Ascending aorta (tissue), 2 donors: ENCODE results near the gene ZNF653. TPM values are rescaled to one million over a fixed set of nuclear protein-coding genes. Genes with fewer than 3 reads are reported as not detected.
A peak's percentile ranks its signal among the peaks of the same experiment; 100 is the strongest.

Source experiments
- DNase-seq, 2 donors: peaks; one replicate each; pipeline ENCODE4 v3.0.0-alpha.2; 2019; ENCODE audit warnings: low spot score in 2 of 2
- H3K27ac ChIP-seq, 2 donors: fragments of 200-600 bp; sonication (generic); one replicate each; pipeline ENCODE4 v1.5.1; 2016 to 2017; ENCODE audit warnings: mild to moderate bottlenecking in 1 of 2
- H3K27me3 ChIP-seq: fragments of 200-600 bp; sonication (generic); one replicate; pipeline ENCODE4 v1.5.1; 2017
- H3K36me3 ChIP-seq, 2 donors: fragments of 200-600 bp; sonication (generic); one replicate each; pipeline ENCODE4 v1.5.1; 2016
- H3K4me1 ChIP-seq, 2 donors: fragments of 200-600 bp; sonication (generic); one replicate each; pipeline ENCODE4 v1.5.1; 2016 to 2017; ENCODE audit warnings: mild to moderate bottlenecking in 1 of 2
- H3K4me3 ChIP-seq, 2 donors: fragments of 200-600 bp; sonication (generic); one replicate each; pipeline ENCODE4 v1.5.1; 2016 to 2017; ENCODE audit warnings: mild to moderate bottlenecking in 1 of 2
- H3K9me3 ChIP-seq, 2 donors: fragments of 200-600 bp; sonication (generic); one replicate each; pipeline ENCODE4 v1.5.1; 2016
- intact Hi-C: fragments of 100-400 bp; cut with DNase I; formaldehyde crosslinking; loops from one replicate; pipeline ENCODE4 v1.15.1; 2023
- total RNA-seq: library from RNA; depleted of rRNA; stranded (reverse); fragments of >200 nt; gene quantifications from one replicate; pipeline ENCODE4 v1.1.0, GENCODE V29; 2016
- TF ChIP-seq, protein P1 (sequence below), 3 experiments: fragments of 200-600 bp in 2 of 3; fragments of 450-650 bp in 1 of 3; sonication (generic) in 2 of 3; IDR thresholded peaks; one replicate each; pipeline ENCODE4 v1.5.1; 2016 to 2019; ENCODE audit warnings: antibody characterized with exemption in 3 of 3, mild to moderate bottlenecking in 1 of 3, moderate library complexity in 1 of 3

Gene ZNF653, protein sequence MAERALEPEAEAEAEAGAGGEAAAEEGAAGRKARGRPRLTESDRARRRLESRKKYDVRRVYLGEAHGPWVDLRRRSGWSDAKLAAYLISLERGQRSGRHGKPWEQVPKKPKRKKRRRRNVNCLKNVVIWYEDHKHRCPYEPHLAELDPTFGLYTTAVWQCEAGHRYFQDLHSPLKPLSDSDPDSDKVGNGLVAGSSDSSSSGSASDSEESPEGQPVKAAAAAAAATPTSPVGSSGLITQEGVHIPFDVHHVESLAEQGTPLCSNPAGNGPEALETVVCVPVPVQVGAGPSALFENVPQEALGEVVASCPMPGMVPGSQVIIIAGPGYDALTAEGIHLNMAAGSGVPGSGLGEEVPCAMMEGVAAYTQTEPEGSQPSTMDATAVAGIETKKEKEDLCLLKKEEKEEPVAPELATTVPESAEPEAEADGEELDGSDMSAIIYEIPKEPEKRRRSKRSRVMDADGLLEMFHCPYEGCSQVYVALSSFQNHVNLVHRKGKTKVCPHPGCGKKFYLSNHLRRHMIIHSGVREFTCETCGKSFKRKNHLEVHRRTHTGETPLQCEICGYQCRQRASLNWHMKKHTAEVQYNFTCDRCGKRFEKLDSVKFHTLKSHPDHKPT
- total RNA-seq, result 7.6 TPM

DNA sequence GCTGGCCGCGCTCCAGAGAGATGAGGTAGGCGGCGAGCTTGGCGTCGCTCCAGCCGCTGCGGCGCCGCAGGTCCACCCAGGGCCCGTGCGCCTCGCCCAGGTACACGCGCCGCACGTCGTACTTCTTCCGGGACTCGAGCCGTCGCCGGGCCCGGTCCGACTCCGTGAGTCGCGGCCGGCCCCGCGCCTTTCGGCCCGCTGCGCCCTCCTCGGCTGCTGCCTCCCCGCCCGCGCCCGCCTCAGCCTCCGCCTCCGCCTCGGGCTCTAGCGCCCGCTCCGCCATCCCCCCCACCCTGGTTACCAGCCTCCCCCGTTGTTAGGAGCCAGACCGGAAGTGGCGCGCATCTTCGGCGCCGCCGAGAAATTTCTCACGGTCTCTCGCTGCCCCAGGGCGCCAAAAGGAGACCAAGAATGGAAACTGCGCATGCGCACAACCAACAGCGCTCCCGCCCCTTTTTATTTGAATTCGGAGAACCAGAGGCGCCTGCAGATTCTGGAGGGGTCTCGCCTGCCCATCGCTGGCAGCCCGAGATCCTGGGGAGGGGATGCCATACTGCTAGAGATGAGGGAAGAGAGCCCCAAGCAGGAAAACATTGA lies at the start of gene ZNF653:
Gene ZNF653, minus strand, starts transcription at position 336 of the 597 bp plus-strand sequence. Its CDS starts 53 bp downstream, at position 283.
- Histone ChIP-seq H3K27ac (peak within 1 kb of the TSS; percentile 95 to 97), H3K4me1 (peaks cover 2 to 6% of the 10 kb centered on the region in 2 donors), H3K9me3 (no peaks in the 10 kb centered on the region), H3K36me3 (no peaks in the 10 kb centered on the region), H3K4me3 (peak within 1 kb of the TSS; percentile 84 to 94), H3K27me3 (no peaks in the 10 kb centered on the region)
- TF ChIP-seq, protein P1, sequence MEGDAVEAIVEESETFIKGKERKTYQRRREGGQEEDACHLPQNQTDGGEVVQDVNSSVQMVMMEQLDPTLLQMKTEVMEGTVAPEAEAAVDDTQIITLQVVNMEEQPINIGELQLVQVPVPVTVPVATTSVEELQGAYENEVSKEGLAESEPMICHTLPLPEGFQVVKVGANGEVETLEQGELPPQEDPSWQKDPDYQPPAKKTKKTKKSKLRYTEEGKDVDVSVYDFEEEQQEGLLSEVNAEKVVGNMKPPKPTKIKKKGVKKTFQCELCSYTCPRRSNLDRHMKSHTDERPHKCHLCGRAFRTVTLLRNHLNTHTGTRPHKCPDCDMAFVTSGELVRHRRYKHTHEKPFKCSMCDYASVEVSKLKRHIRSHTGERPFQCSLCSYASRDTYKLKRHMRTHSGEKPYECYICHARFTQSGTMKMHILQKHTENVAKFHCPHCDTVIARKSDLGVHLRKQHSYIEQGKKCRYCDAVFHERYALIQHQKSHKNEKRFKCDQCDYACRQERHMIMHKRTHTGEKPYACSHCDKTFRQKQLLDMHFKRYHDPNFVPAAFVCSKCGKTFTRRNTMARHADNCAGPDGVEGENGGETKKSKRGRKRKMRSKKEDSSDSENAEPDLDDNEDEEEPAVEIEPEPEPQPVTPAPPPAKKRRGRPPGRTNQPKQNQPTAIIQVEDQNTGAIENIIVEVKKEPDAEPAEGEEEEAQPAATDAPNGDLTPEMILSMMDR (IDR thresholded peaks at IDR 0.05), result no peak
- intact Hi-C loops, result loop anchor here (1.0 to 5.0 kb wide), 4 partner anchors 24 to 123 kb away; partner anchors contain the start of genes ECSIT, EPOR, ODAD3 and PRKCSH
- peak; percentile 61 to 96 for DNase-seq

DNA sequence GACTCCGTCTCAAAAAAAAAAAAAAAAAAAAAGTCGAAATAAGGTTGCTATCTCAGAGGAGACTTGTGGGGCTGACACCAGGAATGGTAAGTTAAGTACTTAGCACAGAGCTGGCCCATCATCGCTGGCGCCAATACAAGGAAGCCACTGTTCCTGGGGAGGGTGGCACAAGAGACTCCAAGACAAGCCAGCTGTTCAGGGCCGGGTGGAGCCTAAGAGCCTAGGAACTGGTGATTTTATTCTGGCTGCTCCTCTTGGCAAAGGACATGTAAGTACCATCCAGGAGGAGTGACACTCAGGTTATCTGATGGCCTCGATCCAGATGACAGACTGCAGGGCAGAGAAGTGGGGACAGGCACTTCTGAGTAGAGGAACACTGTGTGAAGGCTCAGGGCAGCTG lies 49.6 kb upstream of the ZNF653 start:
- no peak overlapping the region for H3K4me3 ChIP-seq
- H3K27ac ChIP-seq, result no peak overlapping the region
- intact Hi-C loops, result no loop called here
- TF ChIP-seq, protein P1 (IDR thresholded peaks at IDR 0.05), result no peak
- H3K27me3 ChIP-seq, result no peaks in the 10 kb centered on the region
- no peaks in the 10 kb centered on the region for H3K9me3 ChIP-seq
- no peak for DNase-seq
- peaks cover 21 to 30% of the 10 kb centered on the region in 2 donors for H3K36me3 ChIP-seq
- peaks cover 7 to 23% of the 10 kb centered on the region in 2 donors for H3K4me1 ChIP-seq

DNA sequence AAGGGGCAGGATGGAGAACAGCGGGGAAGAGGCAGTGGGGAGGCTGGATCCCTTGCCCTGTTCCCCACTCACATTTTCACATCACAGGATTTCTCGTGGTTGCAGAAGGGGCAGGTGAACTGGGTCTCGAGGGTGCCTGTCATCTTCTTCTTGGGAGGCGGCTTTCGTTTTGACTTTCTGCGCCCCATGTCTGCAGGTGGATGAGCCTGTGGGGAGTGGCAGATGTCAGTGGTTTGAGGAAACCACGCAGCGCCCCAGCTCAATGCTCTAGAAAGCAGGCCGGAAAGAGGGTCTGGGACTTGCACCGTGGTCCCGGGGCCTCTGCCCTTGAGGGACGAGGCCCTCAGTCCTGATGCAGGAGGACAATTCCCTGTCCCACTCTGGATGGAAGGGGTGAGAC lies 48.5 kb upstream of the ZNF653 start:
- no peak overlapping the region for H3K27ac ChIP-seq
- H3K9me3 ChIP-seq, result no peaks in the 10 kb centered on the region
- H3K4me1 ChIP-seq, result peaks cover 7 to 14% of the 10 kb centered on the region in 2 donors
- peaks cover 32 to 40% of the 10 kb centered on the region in 2 donors for H3K36me3 ChIP-seq
- TF ChIP-seq, protein P1 (IDR thresholded peaks at IDR 0.05), result no peak
- H3K27me3 ChIP-seq, result no peaks in the 10 kb centered on the region
- DNase-seq, result no peak
- intact Hi-C loops, result no loop called here
- no peak overlapping the region for H3K4me3 ChIP-seq

DNA sequence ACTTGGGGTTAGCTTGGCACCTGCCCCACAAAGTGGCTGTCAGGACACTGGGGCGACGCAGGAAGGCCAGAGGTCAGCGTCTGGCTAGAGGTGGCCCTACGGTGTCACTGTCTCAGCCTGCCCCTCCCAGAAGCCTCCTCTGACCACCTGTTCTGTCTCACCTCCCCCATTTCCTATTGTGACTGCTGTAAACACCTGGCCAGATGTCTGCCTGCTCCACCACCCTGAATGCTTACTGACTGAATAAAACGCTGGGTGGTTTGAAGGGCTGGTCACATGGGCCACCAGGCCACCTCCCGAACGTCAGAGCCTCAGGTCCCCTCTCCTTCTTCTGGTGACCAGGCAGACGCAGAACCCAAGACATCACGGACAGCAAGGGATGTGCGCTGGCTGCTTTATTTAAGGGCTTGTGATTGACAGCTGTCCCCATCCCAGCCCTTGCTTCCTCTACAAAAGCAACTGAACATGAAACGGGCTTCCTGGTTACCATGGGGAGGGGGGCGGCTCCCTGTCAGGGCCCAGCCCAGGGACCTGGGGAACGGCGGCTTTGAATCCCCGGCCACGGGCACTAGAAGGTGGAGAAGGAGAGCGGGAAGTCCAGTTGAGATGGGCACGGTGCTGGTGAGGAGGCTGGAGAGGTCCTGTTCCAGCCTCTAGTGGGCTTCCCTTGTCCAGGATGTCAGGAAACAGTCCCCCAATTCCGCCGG lies 47.2 kb upstream of the ZNF653 start:
- intact Hi-C loops, result no loop called here
- Histone ChIP-seq H3K9me3 (no peaks in the 10 kb centered on the region), H3K27ac (no peak overlapping the region), H3K4me3 (no peak overlapping the region), H3K27me3 (no peaks in the 10 kb centered on the region), H3K36me3 (peaks cover 43 to 54% of the 10 kb centered on the region in 2 donors), H3K4me1 (peaks cover 0 to 9% of the 10 kb centered on the region in 2 donors)
- TF ChIP-seq, protein P1 (IDR thresholded peaks at IDR 0.05), result no peak
- no peak for DNase-seq

DNA sequence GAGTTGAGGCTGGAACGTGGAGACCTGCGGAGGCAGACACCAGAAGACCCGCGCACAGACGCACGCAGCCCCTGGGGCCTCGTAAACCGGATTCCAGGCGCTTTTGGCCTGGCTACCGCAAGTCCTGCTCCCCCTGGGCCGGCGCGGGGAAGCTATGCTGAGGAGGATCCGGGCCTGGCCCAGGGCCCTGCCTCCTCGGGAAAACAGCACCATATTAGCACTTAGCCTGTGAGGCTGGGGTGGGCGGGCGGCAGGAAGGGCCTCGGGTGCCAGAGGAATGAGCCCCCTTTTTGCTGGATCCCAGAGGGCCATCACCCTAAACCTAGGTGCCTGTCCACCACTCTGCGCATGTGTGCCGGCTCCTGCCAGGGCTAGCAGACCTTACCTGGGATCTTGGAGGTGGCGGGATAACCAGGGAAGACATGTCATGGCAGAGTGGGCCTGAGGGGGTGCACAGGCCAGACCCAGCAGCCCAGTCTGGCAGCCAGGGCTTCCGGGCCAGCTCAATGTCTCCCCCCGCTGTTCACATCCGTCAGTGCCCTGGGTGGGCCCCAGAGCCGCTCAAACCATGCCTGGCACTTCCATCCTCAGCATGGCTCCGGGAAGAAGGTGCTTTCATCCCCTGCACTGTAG lies 46.1 kb upstream of the ZNF653 start:
- Histone ChIP-seq H3K27ac (peak overlapping the region; percentile 56 to 70), H3K4me3 (no peak overlapping the region)

More for the DNA sequence above, 46.1 kb upstream of the ZNF653 start:
- intact Hi-C loops, result no loop called here
- no peak for DNase-seq
- no peaks in the 10 kb centered on the region for H3K27me3 ChIP-seq
- no peaks in the 10 kb centered on the region for H3K9me3 ChIP-seq
- peaks cover 54 to 65% of the 10 kb centered on the region in 2 donors for H3K36me3 ChIP-seq
- TF ChIP-seq, protein P1 (IDR thresholded peaks at IDR 0.05), result peak; percentile 23 to 43 (median 37)
- peaks cover 0 to 2% of the 10 kb centered on the region in 2 donors for H3K4me1 ChIP-seq
